GM18526 (cell line): ENCODE results near the gene ZNF462.

Experiments used
- POLR2A ChIP-seq: IDR thresholded peaks from 3 replicates; pipeline ENCODE4 v1.6.1; 2011; ENCODE audit not compliant: insufficient read length; ENCODE audit errors: extremely low read depth

The ZNF462 gene

DNA sequence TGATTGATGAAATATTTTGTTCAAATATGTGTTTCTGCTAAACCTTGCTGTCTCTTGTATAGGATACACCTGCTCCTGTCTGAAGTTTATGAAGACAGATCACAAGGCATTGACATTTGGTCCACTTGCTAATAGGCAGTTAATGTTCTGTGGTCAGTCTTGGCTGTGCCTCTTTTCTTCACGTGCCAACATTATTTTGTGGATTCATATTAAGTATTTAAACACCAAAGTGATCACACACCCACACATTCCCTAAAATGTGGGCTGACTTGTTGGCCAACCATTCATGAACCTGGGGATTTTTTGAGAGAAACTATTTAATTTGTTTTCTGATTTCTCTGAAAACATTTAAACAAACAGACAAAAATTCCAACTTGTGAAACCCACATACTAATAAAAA is 33.7 kb downstream of the ZNF462 start:
- TF ChIP-seq POLR2A: no peak

DNA sequence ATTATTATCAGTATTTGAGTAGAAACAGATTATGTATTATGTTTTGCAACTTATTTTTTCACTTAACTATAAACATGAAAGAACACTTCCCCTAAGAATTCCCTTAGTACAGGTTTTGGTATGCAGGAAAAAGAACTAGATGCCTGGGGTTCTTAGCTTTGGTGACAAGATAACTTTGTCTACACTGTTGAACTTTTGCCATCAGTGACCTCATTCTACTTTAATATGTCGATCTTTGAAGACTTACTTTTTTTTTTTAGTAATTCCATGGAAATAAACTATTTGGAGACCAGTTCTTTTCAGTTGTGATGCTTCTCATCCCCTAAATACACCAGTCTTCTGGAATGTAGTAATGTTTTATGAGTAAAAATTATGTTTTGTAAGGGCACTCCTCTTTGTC is 34.3 kb downstream of the ZNF462 start:
- no peak for TF ChIP-seq POLR2A

- TF ChIP-seq POLR2A: no peak
Measured at GRCh38 chr9:106897751-106898150, 34.8 kb downstream of the ZNF462 start.

DNA sequence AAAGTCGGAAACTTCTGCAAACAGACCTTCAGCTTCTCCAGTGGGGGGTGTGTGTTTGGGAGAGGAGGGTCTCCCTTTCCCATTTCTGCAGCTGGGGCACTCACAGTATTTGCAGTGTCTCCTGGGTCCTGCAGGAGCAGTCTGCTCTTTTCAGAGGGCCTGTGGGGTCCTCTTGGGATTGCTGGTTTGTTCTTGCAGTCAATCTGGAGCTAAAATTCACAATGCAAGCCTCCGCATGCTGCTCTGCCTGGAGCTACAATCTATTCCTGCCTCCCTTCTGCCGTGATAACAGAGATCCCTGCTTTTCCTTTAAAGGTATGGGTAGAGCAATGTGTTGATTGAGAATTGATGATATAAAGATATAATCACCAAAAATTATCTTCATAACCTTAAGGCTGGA is 43.2 kb downstream of the ZNF462 start:
- no peak for TF ChIP-seq POLR2A

- no peak for TF ChIP-seq POLR2A
Measured at GRCh38 chr9:106911951-106912350, 49.0 kb downstream of the ZNF462 start.

DNA sequence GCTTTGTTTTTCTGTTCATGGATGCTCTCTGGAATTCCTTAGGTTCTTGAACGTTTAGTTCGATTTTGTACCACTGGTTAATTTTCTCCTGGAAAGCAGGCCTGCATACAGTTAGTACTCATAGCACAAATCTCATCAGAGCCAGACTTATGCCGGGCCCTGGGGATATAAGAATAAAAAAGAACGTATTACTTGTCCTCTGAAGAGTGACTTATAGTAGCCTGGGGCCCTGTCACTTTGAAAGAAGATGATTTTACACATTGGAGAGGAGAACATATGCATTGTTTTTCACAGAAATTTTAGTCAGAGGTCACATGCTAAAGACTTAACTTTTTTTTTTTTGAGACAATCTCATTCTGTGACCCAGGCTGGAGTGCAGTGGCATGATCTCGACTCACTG is 50.3 kb downstream of the ZNF462 start:
- no peak for TF ChIP-seq POLR2A

GRCh38 chr9:106915851-106916250 is 52.9 kb downstream of the ZNF462 start:
- TF ChIP-seq POLR2A: no peak

GRCh38 chr9:106916466-106917235 is 53.7 kb downstream of the ZNF462 start:
- no peak for TF ChIP-seq POLR2A

GRCh38 chr9:106918825-106919509 is 56.0 kb downstream of the ZNF462 start:
- TF ChIP-seq POLR2A: no peak

DNA sequence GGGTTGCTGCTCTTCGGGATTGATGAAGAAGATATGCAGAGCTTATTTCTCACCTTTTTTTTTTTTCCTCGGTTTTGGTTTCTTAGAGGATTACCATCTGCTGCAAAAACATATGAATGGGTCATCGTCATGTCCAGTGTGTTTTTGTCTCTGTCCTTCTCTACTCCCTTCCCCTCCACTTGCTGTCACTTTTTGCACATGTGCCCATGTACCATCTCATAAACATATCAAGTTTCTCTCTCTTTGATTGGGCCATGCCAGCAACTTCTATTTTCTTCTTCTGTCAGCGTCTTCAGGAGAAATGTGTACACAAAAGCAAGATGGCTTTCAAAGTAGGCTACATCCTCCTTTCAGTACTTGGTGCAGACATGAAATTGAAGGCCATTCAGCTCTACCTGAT is 57.1 kb downstream of the ZNF462 start:
- TF ChIP-seq POLR2A: no peak

- no peak for TF ChIP-seq POLR2A
Measured at GRCh38 chr9:106920701-106921283, 57.8 kb downstream of the ZNF462 start.

DNA sequence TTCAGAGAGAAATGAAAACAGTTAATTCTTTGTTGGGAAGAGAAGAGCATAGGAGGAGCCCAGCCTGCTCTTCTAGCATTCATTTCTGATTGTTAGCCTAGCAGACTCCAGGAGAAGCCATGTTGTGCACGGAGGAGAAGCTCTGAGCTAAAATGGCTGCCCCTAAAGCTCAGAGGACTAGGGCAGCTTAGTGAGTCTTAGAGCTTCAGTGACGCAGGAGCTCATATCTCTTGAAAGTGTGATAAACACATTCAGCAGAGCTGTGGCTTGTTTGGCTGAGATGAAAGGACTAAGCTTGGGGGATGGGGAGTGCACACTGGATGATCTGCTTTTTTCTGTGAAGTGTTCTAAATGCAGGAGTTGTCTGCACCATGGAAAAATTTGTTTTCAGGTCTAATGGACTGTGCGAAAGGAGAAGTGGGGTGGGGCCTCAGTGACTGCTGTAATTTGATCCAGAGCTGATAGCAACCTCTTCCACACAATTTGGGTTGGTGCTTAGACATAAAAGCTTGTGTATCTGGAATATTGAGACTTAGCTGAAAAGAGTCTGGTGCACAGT is 58.5 kb downstream of the ZNF462 start:
- no peak for TF ChIP-seq POLR2A

DNA sequence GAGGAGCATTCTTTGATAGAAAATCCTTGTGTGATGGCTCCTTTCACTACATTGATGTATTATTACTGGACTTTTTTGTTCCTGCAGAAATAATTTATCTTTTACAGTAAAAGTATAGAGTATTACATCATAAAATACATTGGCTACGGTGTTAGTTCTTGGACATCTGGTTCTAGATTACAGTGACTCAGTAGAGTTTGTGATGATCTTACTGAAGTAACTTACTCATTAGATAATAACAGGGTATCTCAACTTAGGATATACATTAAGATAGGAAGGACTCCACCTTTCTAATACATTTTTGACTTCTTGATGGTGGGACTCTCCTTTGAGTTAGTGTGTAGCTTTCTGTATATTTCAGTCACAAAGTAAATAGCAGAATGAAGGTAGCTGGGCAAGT is 59.1 kb downstream of the ZNF462 start:
- TF ChIP-seq POLR2A: no peak

DNA sequence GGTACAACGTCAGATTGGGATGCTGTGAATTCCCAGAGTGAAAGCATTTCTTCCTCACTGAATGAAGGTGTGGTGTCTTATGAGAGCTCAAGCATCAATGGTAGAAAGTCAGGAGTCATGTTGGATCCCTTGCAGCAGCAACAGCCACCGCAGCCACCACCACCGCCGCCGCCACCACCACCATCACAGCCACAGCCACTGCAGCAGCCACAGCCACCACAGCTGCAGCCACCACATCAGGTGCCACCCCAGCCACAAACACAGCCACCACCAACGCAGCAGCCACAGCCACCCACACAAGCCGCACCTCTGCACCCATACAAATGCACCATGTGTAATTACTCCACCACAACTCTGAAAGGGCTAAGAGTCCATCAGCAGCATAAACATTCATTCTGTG is 62.4 kb downstream of the ZNF462 start:
- TF ChIP-seq POLR2A: no peak

- no peak for TF ChIP-seq POLR2A
Measured at GRCh38 chr9:106927916-106928315, 65.0 kb downstream of the ZNF462 start.

GRCh38 chr9:106928350-106928749 is 65.4 kb downstream of the ZNF462 start:
- TF ChIP-seq POLR2A: no peak

DNA sequence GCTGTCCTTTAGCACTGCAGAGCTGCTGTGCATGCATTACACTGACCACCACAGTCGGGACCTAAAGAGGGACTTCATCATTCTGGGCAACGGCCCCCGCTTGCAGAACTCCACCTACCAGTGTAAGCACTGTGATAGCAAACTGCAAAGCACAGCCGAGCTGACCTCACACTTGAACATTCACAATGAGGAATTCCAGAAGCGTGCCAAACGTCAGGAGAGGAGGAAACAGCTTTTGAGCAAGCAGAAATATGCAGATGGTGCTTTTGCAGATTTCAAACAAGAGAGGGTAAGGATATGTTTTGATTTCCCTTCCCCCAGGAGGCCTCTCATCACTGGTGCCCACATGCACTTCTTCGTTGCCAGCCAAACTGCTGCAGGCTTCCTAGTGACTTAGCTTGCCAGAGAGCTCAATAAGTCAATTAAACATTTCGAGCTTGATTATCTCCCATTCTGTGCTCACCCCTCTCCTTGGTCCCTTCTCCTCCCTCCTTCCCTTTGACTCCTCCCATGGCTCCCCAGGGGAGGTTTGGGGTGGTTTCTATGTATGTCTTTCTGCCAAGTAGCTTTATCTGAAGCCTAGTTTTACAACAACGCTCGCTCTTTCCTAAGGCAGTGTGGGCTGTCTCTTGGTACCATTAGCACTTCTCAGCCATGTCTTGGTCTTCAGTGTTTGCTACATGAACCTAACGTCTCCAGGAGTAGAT is 66.7 kb downstream of the ZNF462 start:
- TF ChIP-seq POLR2A: no peak
